ENCODE measurements around the gene LDHD.
A peak's percentile ranks its signal among the peaks of the same experiment; 100 is the strongest.

Gene LDHD

GRCh38 chr16:75080205-75081029 lies 36.2 kb downstream of the LDHD start:
- H3K4me3 ChIP-seq (ENCODE audit: low read depth, low read length) = no peak overlapping the region
- DNase-seq (ENCODE audit: low read depth) = no peak
- TF ChIP-seq CTCF (IDR thresholded peaks at IDR 0.05; ENCODE audit: low read depth, low read length, missing control alignments) = no peak

GRCh38 chr16:75079346-75079926 lies 37.1 kb downstream of the LDHD start:
- no peak for DNase-seq (ENCODE audit: low read depth)
- no peak overlapping the region for H3K4me3 ChIP-seq (ENCODE audit: low read depth, low read length)
- TF ChIP-seq CTCF (IDR thresholded peaks at IDR 0.05; ENCODE audit: low read depth, low read length, missing control alignments) = no peak

- DNase-seq (ENCODE audit: low read depth) = no peak
- H3K4me3 ChIP-seq (ENCODE audit: low read depth, low read length) = no peak overlapping the region
- TF ChIP-seq CTCF (IDR thresholded peaks at IDR 0.05; ENCODE audit: low read depth, low read length, missing control alignments) = no peak
These were observed 37.7 kb downstream of the LDHD start for GRCh38 chr16:75078886-75079285.

GRCh38 chr16:75075688-75076268 lies 40.8 kb downstream of the LDHD start:
- no peak overlapping the region; the same call in 1 of the 2 replicates for H3K4me3 ChIP-seq (ENCODE audit: low read depth, low read length)
- DNase-seq (ENCODE audit: low read depth) = no peak
- TF ChIP-seq CTCF (IDR thresholded peaks at IDR 0.05; ENCODE audit: low read depth, low read length, missing control alignments) = no peak

GRCh38 chr16:75074920-75075687 lies 41.5 kb downstream of the LDHD start:
- TF ChIP-seq CTCF (IDR thresholded peaks at IDR 0.05; ENCODE audit: low read depth, low read length, missing control alignments) = no peak
- peak; percentile 90 for DNase-seq (ENCODE audit: low read depth)
- no peak overlapping the region; the same call in 1 of the 2 replicates for H3K4me3 ChIP-seq (ENCODE audit: low read depth, low read length)

- no peak for TF ChIP-seq CTCF (IDR thresholded peaks at IDR 0.05; ENCODE audit: low read depth, low read length, missing control alignments)
- no peak overlapping the region; the same call in 1 of the 2 replicates for H3K4me3 ChIP-seq (ENCODE audit: low read depth, low read length)
These were observed 42.2 kb downstream of the LDHD start for GRCh38 chr16:75074304-75074793.

More at GRCh38 chr16:75074304-75074793, 42.2 kb downstream of the LDHD start:
- no peak for DNase-seq (ENCODE audit: low read depth)
